HCT116 (cell line): Measurements from ENCODE around the gene SLC25A43.

Experiments used
- CEBPB ChIP-seq: IDR thresholded peaks from 2 replicates; pipeline ENCODE4 v1.6.1; 2012; ENCODE audit warnings: low read depth
- CTCF ChIP-seq, 3 experiments: fragments of 200-600 bp in 1 of 3; sonication (generic) in 1 of 3; IDR thresholded peaks in 2 of 3; conservative IDR thresholded peaks in 1 of 3; 2 replicates each; pipeline ENCODE4 v1.5.1; 2012 to 2017; ENCODE audit warnings: low read depth in 2 of 3, low read length in 2 of 3, antibody characterized with exemption in 1 of 3, borderline replicate concordance in 1 of 3, control low read depth in 1 of 3, mild to moderate bottlenecking in 1 of 3, mixed read lengths in 1 of 3, mixed run types in 1 of 3, moderate library complexity in 1 of 3; ENCODE audit not compliant: insufficient read depth in 1 of 3
- EZH2 ChIP-seq: fragments of 200-600 bp; sonication (generic); IDR thresholded peaks from 2 replicates; pipeline ENCODE4 v1.6.1; 2017; ENCODE audit warnings: antibody characterized with exemption, mixed run types
- POLR2A ChIP-seq: IDR thresholded peaks from 2 replicates; pipeline ENCODE4 v1.7.0; 2011; ENCODE audit warnings: borderline replicate concordance; ENCODE audit not compliant: insufficient read depth, insufficient read length; ENCODE audit errors: extremely low read depth
- POLR2AphosphoS5 ChIP-seq: IDR thresholded peaks from 2 replicates; pipeline ENCODE4 v1.6.1; 2011; ENCODE audit warnings: mild to moderate bottlenecking, low read depth, low read length, moderate library complexity
- YY1 ChIP-seq: IDR thresholded peaks from 2 replicates; pipeline ENCODE4 v1.6.1; 2011; ENCODE audit warnings: low read length, low read depth, moderate library complexity, mild to moderate bottlenecking; ENCODE audit not compliant: insufficient replicate concordance; ENCODE audit errors: extremely low read depth
- ZBTB33 ChIP-seq: IDR thresholded peaks from 2 replicates; pipeline ENCODE4 v1.6.1; 2011; ENCODE audit warnings: mild to moderate bottlenecking, low read length, moderate library complexity; ENCODE audit not compliant: insufficient replicate concordance; ENCODE audit errors: extremely low read depth
- ZNF274 ChIP-seq: fragments of 200-500 bp; sonication (Bioruptor generic); IDR thresholded peaks from 2 replicates; pipeline ENCODE4 v1.6.1; 2014; ENCODE audit warnings: mild to moderate bottlenecking, low read depth, low read length, inconsistent platforms

DNA sequence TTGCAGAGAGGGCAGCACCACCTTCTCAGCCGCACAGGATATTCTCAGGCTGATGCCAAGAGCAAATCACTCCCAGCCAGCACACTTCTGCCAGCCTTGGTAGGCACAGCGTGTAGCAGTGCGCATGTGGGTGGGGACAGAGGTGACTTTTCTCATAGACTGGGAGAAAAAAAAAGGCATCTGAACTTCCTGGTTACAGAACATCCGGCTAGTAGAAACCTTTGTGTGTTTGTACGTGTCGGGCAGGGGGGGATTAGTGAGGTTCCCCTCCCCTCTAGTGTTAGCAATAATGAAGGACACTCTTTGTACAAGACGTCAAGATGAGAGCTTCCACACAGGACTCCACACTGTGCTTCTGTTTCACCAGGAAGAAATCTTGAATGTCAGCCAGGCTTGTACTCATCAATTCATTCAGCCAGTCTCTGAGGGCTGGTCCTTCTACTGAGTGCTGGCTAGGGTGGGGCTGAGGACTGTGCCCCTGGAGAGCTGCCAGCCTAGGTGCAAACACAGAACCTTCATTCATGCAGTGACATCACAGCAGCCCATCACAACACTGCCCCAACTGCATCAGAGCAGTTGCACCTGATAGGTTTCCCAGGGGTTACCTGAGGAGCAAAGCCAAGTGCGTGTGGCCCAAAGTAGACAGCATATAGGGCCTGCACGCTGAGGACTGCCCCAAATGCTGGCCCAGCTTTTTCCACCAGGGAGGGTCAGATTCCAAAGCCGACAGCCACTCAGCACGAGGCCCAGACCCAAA is 103.8 kb downstream of the SLC25A43 start:
- TF ChIP-seq ZNF274 (no peak), CTCF (IDR thresholded peaks at IDR 0.05 in 2 of 3, conservative IDR thresholded peaks at IDR 0.05 in 1 of 3; ENCODE audit: borderline replicate concordance in 1 of 3, insufficient read depth in 1 of 3, low read depth in 2 of 3, low read length in 2 of 3) (no peak), POLR2A (no peak), POLR2AphosphoS5 (no peak), CEBPB (no peak), EZH2 (no peak), ZBTB33 (no peak), YY1 (no peak)
